Hepatocyte (in vitro differentiated cells): ENCODE measurements around the gene RAB40A. TPM values are rescaled to one million over a fixed set of nuclear protein-coding genes. Genes with fewer than 3 reads are reported as not detected.
"Not testable (repeated sequence)": the region's sequence is repeated elsewhere in the genome, so short reads cannot be mapped to it uniquely, and the experiment has no call there.

Experiments used
- DNase-seq: peaks from one replicate; pipeline ENCODE4 v3.0.0-alpha.2; 2016; ENCODE audit warnings: low spot score
- H2AFZ ChIP-seq: fragments of 200-600 bp; sonication (generic); 2 replicates; pipeline ENCODE4 v1.6.0; 2016; ENCODE audit warnings: antibody characterized with exemption, mild to moderate bottlenecking
- H3K27ac ChIP-seq: fragments of 200-600 bp; sonication (generic); 2 replicates; pipeline ENCODE4 v1.5.1; 2016; ENCODE audit warnings: mild to moderate bottlenecking
- H3K27me3 ChIP-seq: fragments of 200-600 bp; sonication (generic); 2 replicates; pipeline ENCODE4 v1.6.1; 2016
- H3K36me3 ChIP-seq: fragments of 200-600 bp; sonication (generic); replicated peaks from 2 replicates; pipeline ENCODE4 v1.5.1; 2016; ENCODE audit warnings: low read depth; ENCODE audit not compliant: insufficient read depth
- H3K4me1 ChIP-seq: fragments of 200-600 bp; sonication (generic); 2 replicates; pipeline ENCODE4 v1.5.1; 2016; ENCODE audit warnings: mild to moderate bottlenecking, moderate library complexity; ENCODE audit not compliant: insufficient read depth
- H3K4me2 ChIP-seq: fragments of 200-600 bp; sonication (generic); 2 replicates; pipeline ENCODE4 v1.6.0; 2016
- H3K4me3 ChIP-seq: fragments of 200-600 bp; sonication (generic); 2 replicates; pipeline ENCODE4 v1.5.1; 2016; ENCODE audit warnings: mild to moderate bottlenecking
- H3K79me2 ChIP-seq: fragments of 200-600 bp; sonication (generic); 2 replicates; pipeline ENCODE4 v1.6.0; 2017; ENCODE audit warnings: mild to moderate bottlenecking
- H3K9me2 ChIP-seq: fragments of 200-600 bp; sonication (generic); replicated peaks from 2 replicates; pipeline ENCODE4 v1.6.0; 2017; ENCODE audit warnings: mild to moderate bottlenecking; ENCODE audit not compliant: insufficient read depth
- H3K9me3 ChIP-seq: fragments of 200-600 bp; sonication (generic); 2 replicates; pipeline ENCODE4 v1.5.1; 2016; ENCODE audit warnings: low read depth, mild to moderate bottlenecking
- H4K20me1 ChIP-seq: fragments of 200-600 bp; sonication (generic); 2 replicates; pipeline ENCODE4 v1.6.0; 2016; ENCODE audit warnings: mild to moderate bottlenecking; ENCODE audit not compliant: insufficient read depth, poor library complexity, severe bottlenecking
- CTCF ChIP-seq: fragments of 200-600 bp; sonication (generic); IDR thresholded peaks from 2 replicates; pipeline ENCODE4 v1.5.1; 2016; ENCODE audit warnings: antibody characterized with exemption, mild to moderate bottlenecking; ENCODE audit not compliant: poor library complexity
- EZH2 ChIP-seq: fragments of 200-600 bp; sonication (generic); IDR thresholded peaks from 2 replicates; pipeline ENCODE4 v1.6.1; 2016; ENCODE audit warnings: antibody characterized with exemption, mild to moderate bottlenecking, borderline replicate concordance
- EZH2phosphoT487 ChIP-seq: fragments of 200-600 bp; sonication (generic); IDR thresholded peaks from one replicate; pipeline ENCODE4 v1.6.1; 2018; ENCODE audit warnings: antibody characterized with exemption, mild to moderate bottlenecking, low read depth, moderate library complexity; ENCODE audit not compliant: unreplicated experiment, severe bottlenecking
- WGBS: methylation state at CpG from one replicate; pipeline ENCODE4 v1.1.6; 2016; ENCODE audit warnings: low lambda C conversion rate; ENCODE audit errors: missing lambda C conversion rate; 5-methylcytosine and 5-hydroxymethylcytosine counted together
- polyA plus RNA-seq: library from polyadenylated mRNA; unstranded; fragments of >200 nt; fragmentation: Nextera tagmentation; extraction: Ambion mirVana; gene quantifications from 2 replicates; pipeline ENCODE4 v1.2.1, GENCODE V29; 2016
- total RNA-seq: library from RNA; depleted of rRNA; stranded (reverse); fragments of >200 nt; gene quantifications from 2 replicates; pipeline ENCODE4 v1.2.3, GENCODE V29; 2014

The RAB40A gene
- total and polyA plus RNA-seq, 2 experiments from 2014 or later, result 3.0 TPM

- Histone ChIP-seq H3K9me3 (no peaks in the 10 kb centered on the region), H4K20me1 (no peaks in the 10 kb centered on the region), H3K4me1 (no peaks in the 10 kb centered on the region), H3K79me2 (no peaks in the 10 kb centered on the region), H3K4me3 (no peak overlapping the region), H3K9me2 (no peaks in the 10 kb centered on the region), H3K27me3 (no peaks in the 10 kb centered on the region), H3K4me2 (no peak overlapping the region), H3K36me3 (no peaks in the 10 kb centered on the region), H3K27ac (no peak overlapping the region), H2AFZ (no peak overlapping the region)
- WGBS, result 78% methylated on average over 1 of the region's 1 CpG
- no peak for TF ChIP-seq CTCF
- no peak for TF ChIP-seq EZH2phosphoT487
- TF ChIP-seq EZH2, result no peak
- no peak for DNase-seq
Measured at GRCh38 chrX:103475381-103475780, 43.9 kb downstream of the RAB40A start.

- H3K36me3 ChIP-seq, H3K9me3 ChIP-seq, H3K4me3 ChIP-seq, H3K79me2 ChIP-seq, H3K9me2 ChIP-seq, H3K27me3 ChIP-seq, H3K4me1 ChIP-seq, H2AFZ ChIP-seq, H4K20me1 ChIP-seq, DNase-seq, H3K4me2 ChIP-seq: not testable (repeated sequence)
- peak overlapping the region; percentile 45 for H3K27ac ChIP-seq
- WGBS, result 50% methylated on average over 8 of the region's 8 CpGs
Measured at GRCh38 chrX:103469977-103470376, 49.3 kb downstream of the RAB40A start.

- Histone ChIP-seq H3K4me2 (no peak overlapping the region), H3K27me3 (no peaks in the 10 kb centered on the region), H3K4me1 (peaks cover 4% of the 10 kb centered on the region), H3K27ac (peak overlapping the region; percentile 4), H4K20me1 (no peaks in the 10 kb centered on the region), H3K79me2 (no peaks in the 10 kb centered on the region), H3K9me3 (no peaks in the 10 kb centered on the region), H2AFZ (no peak overlapping the region), H3K9me2 (no peaks in the 10 kb centered on the region), H3K36me3 (no peaks in the 10 kb centered on the region), H3K4me3 (no peak overlapping the region)
- WGBS, result 29% methylated on average over 2 of the region's 2 CpGs
- TF ChIP-seq EZH2, result no peak
- no peak for TF ChIP-seq CTCF
- no peak for TF ChIP-seq EZH2phosphoT487
- peak; percentile 15 for DNase-seq
Measured at GRCh38 chrX:103467887-103468286, 51.4 kb downstream of the RAB40A start.

- Histone ChIP-seq H3K4me3 (no peak overlapping the region), H3K27ac (peak overlapping the region; percentile 4), H4K20me1 (no peaks in the 10 kb centered on the region), H3K27me3 (no peaks in the 10 kb centered on the region), H3K79me2 (no peaks in the 10 kb centered on the region), H3K9me2 (no peaks in the 10 kb centered on the region), H3K9me3 (no peaks in the 10 kb centered on the region), H3K36me3 (no peaks in the 10 kb centered on the region), H2AFZ (no peak overlapping the region), H3K4me2 (no peak overlapping the region), H3K4me1 (peaks cover 4% of the 10 kb centered on the region)
- DNase-seq, result no peak
- 42% methylated on average over 2 of the region's 2 CpGs for WGBS
- TF ChIP-seq EZH2 (no peak), EZH2phosphoT487 (no peak), CTCF (no peak)
Measured at GRCh38 chrX:103467156-103467555, 52.1 kb downstream of the RAB40A start.
